GM18511 (cell line): ENCODE results near the gene DNAJC25.
"Not testable (repeated sequence)": the region's sequence is repeated elsewhere in the genome, so short reads cannot be mapped to it uniquely, and the experiment has no call there.

Experiments
- ATAC-seq: cut with Tn5 transposase; IDR thresholded peaks from one replicate; pipeline ENCODE4 v1.9.1; 2021; ENCODE audit warnings: mild to moderate bottlenecking, moderate library complexity; ENCODE audit not compliant: unreplicated experiment

Gene DNAJC25

DNA sequence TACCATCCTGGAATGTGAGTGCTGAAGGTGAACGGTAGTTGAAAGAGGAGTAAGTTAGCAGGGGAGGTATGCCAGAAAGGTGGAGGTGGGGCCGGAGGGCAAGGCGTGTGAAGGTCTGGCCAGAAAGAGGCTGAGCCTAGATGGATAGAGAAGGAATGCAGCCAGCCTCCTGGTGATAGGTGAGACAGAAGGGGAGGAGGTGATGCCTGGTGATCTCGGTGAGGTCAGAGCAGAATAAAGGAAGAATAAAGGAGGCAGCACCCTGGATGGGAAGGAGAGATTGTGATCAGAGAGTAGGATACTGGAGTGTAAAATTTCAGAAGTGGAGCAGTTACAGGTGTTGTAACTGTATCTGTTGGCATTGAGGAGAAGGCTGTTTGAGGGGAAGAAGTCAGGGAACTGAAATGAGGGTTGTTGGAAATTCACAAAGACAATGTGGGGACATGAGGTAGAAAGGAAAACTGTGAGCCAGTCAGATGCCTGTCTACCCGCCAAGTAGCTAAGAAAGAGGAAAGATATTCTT lies 32.2 kb downstream of the DNAJC25 start:
- ATAC-seq = no peak

DNA sequence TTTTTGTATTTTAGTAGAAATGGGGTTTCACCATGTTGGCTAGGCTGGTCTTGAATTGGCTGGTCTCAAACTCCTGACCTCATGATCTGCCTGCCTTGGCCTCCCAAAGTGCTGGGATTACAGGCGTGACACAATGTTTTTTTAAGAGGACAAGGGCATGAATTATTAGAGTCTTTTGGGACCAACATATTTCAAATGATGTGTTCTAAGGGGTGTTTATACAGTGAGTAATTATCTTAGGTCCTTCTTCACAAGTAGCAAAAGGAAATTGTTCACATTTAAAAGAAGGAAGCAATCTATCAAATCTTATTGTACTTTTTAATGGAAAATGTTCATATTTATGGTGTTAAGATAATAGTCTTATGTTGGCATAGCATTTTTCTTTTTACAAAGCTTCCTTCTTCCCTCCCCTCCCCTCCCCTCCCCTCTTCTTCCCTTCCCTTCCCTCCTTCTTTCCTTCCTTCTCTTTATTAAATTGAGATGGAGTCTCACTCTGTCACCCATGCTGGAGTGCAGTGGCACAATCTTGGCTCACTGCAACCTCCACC lies 37.0 kb downstream of the DNAJC25 start:
- no peak for ATAC-seq

DNA sequence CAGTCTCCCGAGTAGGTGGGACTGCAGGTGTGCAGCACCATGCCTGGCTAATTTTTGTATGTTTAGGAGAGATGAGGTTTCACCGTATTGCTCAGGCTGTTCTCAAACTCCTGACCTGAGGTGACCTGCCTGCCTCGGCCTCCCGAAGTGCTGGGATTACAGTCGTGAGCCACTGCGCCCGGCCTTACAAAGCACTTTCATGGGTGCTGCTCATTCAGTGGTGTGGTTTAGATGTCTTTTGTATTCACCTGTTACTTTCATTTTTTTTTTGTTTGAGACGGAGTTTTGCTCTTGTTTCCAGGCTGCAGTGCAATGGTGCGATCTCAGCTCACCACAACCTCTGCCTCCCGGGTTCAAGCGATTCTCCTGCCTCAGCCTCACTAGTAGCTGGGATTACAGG lies 37.5 kb downstream of the DNAJC25 start:
- not testable (repeated sequence) for ATAC-seq

DNA sequence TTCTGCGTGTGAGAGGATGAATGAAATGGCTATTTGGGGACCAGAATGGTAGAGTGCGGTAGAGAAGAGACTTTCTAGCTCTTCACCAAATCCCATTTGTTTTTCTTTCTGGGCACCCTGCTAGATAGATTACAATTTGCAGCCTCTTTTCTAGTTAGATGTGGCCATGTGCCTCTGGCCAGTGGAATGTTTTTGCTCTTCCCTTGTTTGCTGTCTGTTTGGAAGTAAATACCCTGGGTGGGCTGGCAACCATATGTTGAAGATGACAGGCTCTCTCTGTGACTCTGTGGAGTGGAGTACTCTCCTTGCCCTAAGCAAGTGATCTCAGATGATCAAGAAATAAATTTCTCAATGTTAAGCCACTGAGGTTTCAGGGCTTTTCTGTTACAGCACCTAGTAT lies 43.2 kb downstream of the DNAJC25 start:
- no peak for ATAC-seq

- no peak for ATAC-seq
Measured at GRCh38 chr9:111676116-111676515, 45.0 kb downstream of the DNAJC25 start.

- ATAC-seq = no peak
Measured at GRCh38 chr9:111678293-111678692, 47.2 kb downstream of the DNAJC25 start.

DNA sequence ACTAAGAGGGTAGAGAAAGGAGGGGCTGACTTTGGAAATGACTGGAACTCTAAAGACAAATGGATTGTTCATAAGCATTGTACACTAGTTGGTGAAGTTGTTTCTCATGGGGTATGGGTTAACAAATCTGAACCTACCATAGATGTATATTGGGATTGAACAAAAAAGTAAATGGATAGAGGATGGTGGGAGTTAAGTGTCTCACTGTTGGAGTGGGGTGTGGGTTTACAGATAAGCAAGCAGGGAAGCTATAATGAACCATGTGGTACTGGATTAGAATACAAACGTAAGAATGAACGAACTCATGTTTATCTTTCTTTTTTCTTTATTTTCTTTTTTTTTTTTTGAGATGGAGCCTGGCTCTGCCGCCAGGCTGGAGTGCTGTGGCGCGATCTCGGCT lies 48.1 kb downstream of the DNAJC25 start:
- no peak for ATAC-seq

DNA sequence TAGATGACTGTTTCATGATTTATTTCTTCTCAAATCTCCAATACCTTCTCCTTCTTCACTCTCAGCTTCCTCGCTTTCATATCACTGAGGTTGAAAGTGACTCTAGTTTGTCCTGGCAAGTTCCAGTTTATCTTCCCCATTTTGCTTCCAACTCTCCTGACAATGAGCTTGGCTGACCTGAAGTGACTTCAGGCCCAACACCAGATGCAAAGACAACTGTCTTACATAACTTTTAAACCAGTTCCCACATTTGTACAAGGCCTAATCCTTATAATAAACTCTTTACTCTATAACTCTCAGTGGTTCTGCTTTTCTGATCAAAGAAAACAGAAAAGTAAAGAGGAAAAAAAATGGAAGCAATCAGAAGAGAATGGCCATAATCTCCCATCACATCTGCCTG lies 52.3 kb downstream of the DNAJC25 start:
- ATAC-seq = no peak

- no peak for ATAC-seq
Measured at GRCh38 chr9:111691672-111692329, 60.7 kb downstream of the DNAJC25 start.

- no peak for ATAC-seq
Measured at GRCh38 chr9:111696796-111697195, 65.7 kb downstream of the DNAJC25 start.

DNA sequence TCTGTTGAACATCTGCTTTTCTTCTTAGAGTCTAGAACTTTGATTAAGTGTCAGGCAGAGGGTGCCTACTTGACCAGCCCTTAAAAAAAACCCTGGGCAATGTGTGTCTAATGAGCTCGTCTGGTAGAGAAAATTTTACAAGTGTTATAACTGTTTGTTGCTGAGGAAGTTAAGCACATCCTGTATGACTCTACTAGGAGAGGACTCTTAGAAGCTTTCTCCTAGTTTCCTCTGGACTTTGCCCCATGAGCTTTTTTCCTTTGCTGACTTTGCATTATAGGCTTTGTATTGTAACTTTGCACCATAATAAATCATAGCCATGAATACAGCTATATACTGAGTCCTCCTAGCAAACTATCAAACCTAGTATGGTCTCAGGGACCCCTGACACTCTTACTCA lies 69.6 kb downstream of the DNAJC25 start:
- no peak for ATAC-seq
